ENCODE data around the gene TARS2. TPM values are rescaled to one million over a fixed set of nuclear protein-coding genes. Genes with fewer than 3 reads are reported as not detected.

TARS2 gene
- total RNA-seq, 2 experiments from 2014 or later = 41.6 to 42.9 TPM

DNA sequence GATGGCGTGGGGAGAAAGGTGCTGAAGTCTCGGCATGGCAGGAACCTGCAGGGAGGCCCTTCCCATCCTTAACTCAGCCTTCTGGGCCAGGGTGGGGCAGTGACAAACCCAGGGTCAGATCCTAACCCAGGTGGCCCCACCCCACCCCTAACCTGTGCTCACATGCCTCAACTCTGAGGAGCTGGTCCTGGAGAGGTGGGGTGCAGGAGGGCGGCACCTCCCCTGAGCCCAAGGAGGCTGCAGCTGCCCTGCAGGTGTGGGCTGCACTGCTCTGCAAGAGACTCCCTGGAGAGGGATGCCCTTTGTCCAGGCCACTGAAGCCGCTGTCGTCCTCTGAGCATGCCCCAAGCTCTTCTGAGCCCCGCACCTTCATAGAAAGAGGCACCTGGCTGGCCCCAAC is 46.8 kb downstream of the TARS2 start:
- Mint-ChIP-seq H3K27ac (no peak overlapping the region), H3K9me3 (no peaks in the 10 kb centered on the region), H3K4me3 (no peak overlapping the region), H3K27me3 (no peaks in the 10 kb centered on the region), H3K4me1 (peaks cover 6% of the 10 kb centered on the region), H3K36me3 (no peaks in the 10 kb centered on the region)
- no peak for ATAC-seq (ENCODE audit: low read depth)
- no peak for DNase-seq
- POLR2A ChIA-PET = interaction anchor here (0.6 kb wide), 1 partner anchor 30 kb away, joined by 3 read pairs; no protein-coding TSS in a partner anchor

DNA sequence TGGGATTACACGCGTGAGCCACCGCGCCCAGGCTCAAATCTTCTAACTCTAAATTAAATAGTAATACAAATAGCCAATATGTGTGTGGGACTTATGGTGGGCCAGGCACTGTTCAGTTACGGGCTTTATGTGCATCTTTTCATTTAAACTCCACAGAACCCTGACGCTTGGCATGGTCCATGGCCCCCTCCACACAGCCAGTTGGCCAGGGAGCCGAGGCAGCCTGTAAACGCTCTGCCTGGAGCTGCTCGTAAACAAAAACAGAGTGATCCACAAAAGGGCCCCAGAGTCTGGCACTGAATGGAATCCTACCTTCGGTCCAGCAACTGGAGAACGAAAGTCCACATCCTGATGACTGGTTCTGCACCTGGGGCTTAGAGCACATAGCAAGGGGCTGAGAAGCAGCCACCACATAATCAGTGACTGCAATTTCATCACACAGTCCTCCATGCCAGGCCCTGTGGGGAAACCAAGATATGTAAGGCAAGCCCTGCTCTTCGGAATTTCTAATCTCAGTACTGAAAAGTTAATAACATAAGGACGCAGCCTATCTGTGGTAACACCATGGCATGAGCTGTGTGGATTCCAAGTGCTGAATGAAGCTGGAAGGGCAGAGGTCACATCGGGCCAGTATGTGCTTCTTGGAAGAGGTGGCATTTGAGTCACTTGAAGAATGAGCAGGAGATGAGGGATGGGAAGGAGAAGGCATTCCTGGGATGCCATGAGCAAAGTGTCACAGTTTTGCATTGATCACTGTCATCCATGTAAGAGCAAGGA is 48.5 kb downstream of the TARS2 start:
- H3K4me3 Mint-ChIP-seq = no peak overlapping the region
- peaks cover 6% of the 10 kb centered on the region for H3K4me1 Mint-ChIP-seq
- no peak for DNase-seq
- no peak overlapping the region for H3K27ac Mint-ChIP-seq
- no peak for ATAC-seq (ENCODE audit: low read depth)
- H3K27me3 Mint-ChIP-seq = peaks cover 2% of the 10 kb centered on the region
- no peaks in the 10 kb centered on the region for H3K9me3 Mint-ChIP-seq
- no peaks in the 10 kb centered on the region for H3K36me3 Mint-ChIP-seq
- POLR2A ChIA-PET = no interaction called here

DNA sequence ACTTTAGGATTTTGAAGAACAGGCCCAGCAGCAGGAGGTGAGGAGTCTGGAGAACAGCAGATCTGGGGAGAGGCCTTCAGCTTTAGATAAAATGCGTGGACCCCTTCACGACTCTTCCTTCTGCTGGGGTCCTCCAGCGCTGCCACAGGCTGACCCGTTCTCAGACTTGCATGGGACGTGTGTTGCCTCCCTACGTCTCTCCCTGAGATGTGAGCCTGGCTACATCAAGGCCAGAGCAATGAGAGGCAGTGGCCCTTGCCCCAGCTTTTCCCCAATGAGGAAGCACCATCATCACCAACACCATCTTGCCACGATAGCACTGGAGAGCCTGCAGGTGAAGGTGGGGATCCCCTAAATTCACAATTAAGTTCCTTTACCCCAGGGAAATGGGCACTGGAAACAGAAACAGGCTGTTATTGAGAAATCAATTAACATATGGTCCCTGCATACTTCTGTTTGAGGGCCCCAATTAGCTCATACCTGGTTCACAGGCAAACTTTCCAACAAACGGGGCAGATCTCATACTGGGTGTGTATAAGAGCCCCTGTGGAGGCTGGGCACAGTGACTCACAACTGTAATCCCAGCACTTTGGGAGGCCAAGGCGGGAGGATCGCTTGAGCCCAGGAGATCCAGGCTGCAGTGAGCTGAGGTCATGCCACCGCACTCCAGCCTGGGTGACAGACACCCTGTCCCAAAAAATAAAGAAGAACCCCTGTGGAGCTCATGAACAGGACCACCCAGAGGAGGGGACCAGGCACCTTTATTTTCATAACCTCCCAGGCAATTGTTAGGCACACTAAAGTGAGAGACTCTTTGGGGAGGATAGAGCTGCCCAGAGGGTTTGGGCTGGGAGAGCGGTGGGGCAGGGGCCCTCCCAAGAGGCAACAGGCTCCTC is 49.9 kb downstream of the TARS2 start:
- Mint-ChIP-seq H3K27me3 (peaks cover 2% of the 10 kb centered on the region), H3K27ac (no peak overlapping the region), H3K4me1 (peaks cover 4% of the 10 kb centered on the region), H3K9me3 (no peaks in the 10 kb centered on the region), H3K36me3 (no peaks in the 10 kb centered on the region), H3K4me3 (no peak overlapping the region)
- no peak for DNase-seq
- ATAC-seq (ENCODE audit: low read depth) = no peak
- POLR2A ChIA-PET = no interaction called here

DNA sequence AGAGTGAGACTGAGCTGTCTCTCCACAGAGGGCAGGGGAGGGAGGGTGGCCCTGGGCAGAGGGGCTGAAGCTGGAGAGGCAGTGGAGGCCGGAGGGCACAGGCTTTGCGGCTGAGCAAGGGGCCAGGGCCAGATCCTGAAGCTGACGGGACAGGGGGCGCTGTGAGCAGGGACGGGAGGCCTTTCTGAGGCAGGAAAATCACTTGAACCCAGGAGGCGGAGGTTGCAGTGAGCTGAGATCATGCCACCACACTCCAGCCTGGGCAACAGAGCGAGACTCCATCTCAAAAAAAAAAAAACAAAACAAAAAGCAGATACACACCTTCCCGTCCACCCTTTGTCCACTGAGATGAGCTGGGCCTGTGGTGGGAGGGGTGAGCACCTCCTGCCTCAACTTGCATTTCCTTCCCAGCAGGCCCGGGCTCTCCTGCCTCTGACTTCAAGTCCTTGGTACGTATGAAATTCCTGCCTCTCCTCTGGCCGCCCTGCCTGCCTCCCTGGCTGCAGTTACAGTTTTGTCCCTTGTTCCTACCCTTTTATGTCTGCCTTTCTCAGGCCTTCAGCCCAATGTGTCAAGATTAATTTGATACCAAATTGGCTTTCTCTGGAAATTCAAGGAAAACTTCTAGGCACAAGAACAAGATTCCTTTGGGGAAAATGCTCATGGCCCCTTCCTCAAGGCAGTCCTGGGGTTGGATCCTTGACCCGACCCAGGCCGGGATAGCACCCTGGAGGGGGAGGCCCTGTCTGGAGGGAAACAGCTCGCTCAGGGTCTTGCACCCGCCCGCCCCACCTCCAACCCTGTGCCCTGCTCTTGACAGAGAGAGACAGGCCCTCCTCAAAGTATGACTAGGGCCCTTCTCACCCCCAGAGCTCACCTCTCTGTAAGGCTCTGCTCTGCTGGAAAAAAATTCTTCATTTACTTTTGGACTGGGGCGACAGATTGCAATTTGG is 50.8 kb downstream of the TARS2 start:
- H3K27ac Mint-ChIP-seq = no peak overlapping the region
- no peak overlapping the region for H3K4me3 Mint-ChIP-seq
- DNase-seq = no peak
- POLR2A ChIA-PET = no interaction called here
- H3K36me3 Mint-ChIP-seq = no peaks in the 10 kb centered on the region
- H3K27me3 Mint-ChIP-seq = peaks cover 4% of the 10 kb centered on the region
- H3K9me3 Mint-ChIP-seq = no peaks in the 10 kb centered on the region
- no peaks in the 10 kb centered on the region for H3K4me1 Mint-ChIP-seq
- no peak for ATAC-seq (ENCODE audit: low read depth)

DNA sequence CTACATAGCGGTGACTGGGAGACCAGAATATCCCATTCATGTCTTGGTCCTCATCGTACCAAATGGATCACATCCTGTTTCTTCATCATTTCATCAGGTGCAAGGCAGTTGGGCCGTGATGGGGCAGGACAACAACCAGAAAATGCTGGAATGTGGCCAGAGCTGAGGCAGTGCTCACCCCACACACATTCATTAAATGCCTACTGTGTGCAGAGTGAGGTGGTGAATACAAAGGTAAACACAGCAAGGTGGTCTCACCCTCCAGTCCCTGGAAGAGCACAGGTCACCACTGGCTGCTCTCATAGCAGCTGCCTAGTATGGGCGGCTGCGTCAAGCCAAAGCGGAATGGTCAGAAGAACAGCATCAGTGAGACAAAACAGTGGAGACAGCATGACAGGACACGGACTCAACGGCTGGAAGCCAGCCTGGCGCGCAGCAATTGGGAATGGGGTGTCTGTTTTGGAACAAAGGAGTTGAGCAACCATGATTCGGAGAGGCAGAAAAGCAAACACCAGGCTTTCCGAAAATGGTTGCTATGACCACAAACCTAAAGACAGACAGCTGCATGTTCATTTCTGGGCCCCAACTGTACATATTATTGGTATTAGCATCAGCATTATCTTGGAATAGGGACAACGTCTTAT is 56.4 kb downstream of the TARS2 start:
- ATAC-seq (ENCODE audit: low read depth) (no peak), DNase-seq (no peak)
- POLR2A ChIA-PET = interaction anchor here (1.4 kb wide), 1 partner anchor 8 kb away, joined by 3 read pairs; no protein-coding TSS in a partner anchor
- H3K4me1 Mint-ChIP-seq = peaks cover 4% of the 10 kb centered on the region
- no peak overlapping the region for H3K4me3 Mint-ChIP-seq
- no peaks in the 10 kb centered on the region for H3K9me3 Mint-ChIP-seq
- no peaks in the 10 kb centered on the region for H3K36me3 Mint-ChIP-seq
- H3K27me3 Mint-ChIP-seq = peaks cover 31% of the 10 kb centered on the region
- H3K27ac Mint-ChIP-seq = no peak overlapping the region

DNA sequence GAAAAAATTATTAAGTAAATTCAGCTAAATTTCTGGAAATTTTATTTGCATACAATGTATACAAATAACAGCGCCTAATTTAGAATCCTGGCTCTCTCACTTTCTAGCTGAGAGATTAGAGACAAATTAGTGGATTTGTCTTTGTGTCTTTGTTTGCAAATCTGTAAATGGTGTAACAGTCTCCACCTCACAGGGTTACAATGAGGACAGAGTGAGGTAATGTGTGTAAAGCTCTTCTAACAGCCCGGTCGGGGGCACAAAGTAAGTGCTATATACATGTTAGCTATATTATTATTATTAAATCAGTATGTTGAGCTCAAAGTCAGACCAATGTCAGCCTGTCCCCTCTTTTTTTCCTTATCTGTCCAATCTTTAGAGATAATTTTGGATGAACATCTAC is 57.0 kb downstream of the TARS2 start:
- no peaks in the 10 kb centered on the region for H3K36me3 Mint-ChIP-seq
- H3K27me3 Mint-ChIP-seq = peaks cover 31% of the 10 kb centered on the region
- DNase-seq (no peak), ATAC-seq (ENCODE audit: low read depth) (no peak)
- no peak overlapping the region for H3K27ac Mint-ChIP-seq
- no peaks in the 10 kb centered on the region for H3K9me3 Mint-ChIP-seq
- H3K4me3 Mint-ChIP-seq = no peak overlapping the region
- peaks cover 4% of the 10 kb centered on the region for H3K4me1 Mint-ChIP-seq
- POLR2A ChIA-PET = no interaction called here

DNA sequence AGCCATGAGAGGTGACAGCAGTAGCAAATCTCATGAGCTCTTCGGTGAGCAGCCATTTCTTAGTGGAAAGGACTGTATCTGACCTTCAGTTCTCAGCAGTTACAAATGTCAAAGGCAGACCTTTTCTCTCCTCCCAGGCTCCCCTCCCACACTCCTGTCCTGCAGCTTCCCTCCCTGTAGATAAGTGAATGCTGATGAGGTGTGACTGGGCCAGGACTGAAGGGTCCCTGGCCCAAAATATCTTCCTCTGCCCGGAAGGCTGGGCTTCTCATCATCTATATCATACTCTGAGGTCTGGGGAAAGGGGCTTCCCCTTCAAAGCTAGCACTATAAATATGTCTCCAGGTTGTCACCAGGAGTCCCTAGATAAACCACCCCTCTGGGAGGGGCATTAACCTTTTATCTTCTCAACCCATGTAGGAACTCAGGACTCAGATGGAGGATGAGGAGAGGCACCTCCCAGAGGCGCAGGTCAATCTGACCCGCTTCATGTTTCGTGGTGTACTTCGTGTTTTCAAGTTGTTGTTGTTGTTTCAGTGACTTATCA is 58.3 kb downstream of the TARS2 start:
- Mint-ChIP-seq H3K4me3 (no peak overlapping the region), H3K9me3 (no peaks in the 10 kb centered on the region), H3K27ac (no peak overlapping the region), H3K27me3 (peaks cover 37% of the 10 kb centered on the region), H3K36me3 (no peaks in the 10 kb centered on the region), H3K4me1 (peaks cover 7% of the 10 kb centered on the region)
- DNase-seq = no peak
- POLR2A ChIA-PET = interaction anchor here (0.6 kb wide), 1 partner anchor 44 kb away, joined by 6 read pairs; no protein-coding TSS in a partner anchor
- no peak for ATAC-seq (ENCODE audit: low read depth)

DNA sequence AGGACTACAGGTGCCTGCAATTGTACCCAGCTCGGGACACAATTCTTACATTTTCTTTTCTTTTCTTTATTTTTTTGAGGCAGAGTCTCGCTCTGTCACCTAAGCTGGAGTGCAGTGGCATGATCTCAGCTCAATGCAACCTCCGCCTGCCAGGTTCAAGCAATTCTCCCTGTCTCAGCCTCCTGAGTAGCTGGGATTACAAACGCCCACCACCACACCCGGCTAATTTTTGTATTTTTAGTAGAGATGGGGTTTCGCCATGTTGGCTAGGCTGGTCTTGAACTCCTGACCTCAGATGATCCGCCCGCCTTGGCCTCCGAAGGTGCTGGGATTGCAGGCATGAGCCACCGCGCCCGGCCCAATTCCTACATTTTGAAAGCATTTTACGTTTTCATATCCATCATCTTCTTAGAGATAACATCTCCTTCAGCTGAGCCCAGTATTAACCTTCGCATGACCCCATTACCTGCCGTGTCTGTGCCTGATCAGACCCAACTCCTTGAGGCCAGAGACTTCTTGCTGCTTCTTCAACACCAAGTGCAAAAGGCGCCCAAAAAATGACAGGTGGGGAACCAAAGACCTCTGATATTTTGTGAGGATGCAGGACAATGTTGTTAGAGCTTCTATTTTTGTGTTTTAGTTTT is 59.2 kb downstream of the TARS2 start:
- peaks cover 10% of the 10 kb centered on the region for H3K4me1 Mint-ChIP-seq
- POLR2A ChIA-PET = interaction anchor here (0.6 to 0.8 kb wide), 2 partner anchors 15 to 45 kb away, joined by 4 to 6 read pairs; no protein-coding TSS in a partner anchor
- H3K9me3 Mint-ChIP-seq = no peaks in the 10 kb centered on the region
- ATAC-seq (ENCODE audit: low read depth) (no peak), DNase-seq (no peak)
- H3K27ac Mint-ChIP-seq = peak overlapping the region; percentile 48
- H3K4me3 Mint-ChIP-seq = no peak overlapping the region
- no peaks in the 10 kb centered on the region for H3K36me3 Mint-ChIP-seq
- peaks cover 41% of the 10 kb centered on the region for H3K27me3 Mint-ChIP-seq

DNA sequence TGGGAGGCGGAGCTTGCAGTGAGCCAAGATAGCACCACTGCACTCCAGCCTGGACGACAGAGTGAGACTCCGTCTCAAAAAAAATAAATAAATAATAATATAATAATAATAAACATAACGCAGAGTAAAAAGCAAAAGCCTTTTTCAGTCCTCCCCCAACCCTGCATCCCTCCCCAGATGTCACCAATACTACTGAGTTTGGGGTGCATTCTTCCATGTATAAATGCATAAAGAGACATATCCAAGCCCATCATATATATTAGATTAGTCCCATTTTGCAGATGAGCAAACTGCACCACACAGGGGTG is 61.1 kb downstream of the TARS2 start:
- Mint-ChIP-seq H3K27ac (no peak overlapping the region), H3K4me1 (peaks cover 18% of the 10 kb centered on the region), H3K36me3 (no peaks in the 10 kb centered on the region), H3K27me3 (peaks cover 46% of the 10 kb centered on the region), H3K9me3 (no peaks in the 10 kb centered on the region), H3K4me3 (peak overlapping the region; percentile 78)
- ATAC-seq (ENCODE audit: low read depth) (no peak), DNase-seq (no peak)
- POLR2A ChIA-PET = interaction anchor here (0.6 to 1.0 kb wide), 4 partner anchors 9 to 551 kb away, joined by 3 to 5 read pairs (median 3); no protein-coding TSS in a partner anchor

DNA sequence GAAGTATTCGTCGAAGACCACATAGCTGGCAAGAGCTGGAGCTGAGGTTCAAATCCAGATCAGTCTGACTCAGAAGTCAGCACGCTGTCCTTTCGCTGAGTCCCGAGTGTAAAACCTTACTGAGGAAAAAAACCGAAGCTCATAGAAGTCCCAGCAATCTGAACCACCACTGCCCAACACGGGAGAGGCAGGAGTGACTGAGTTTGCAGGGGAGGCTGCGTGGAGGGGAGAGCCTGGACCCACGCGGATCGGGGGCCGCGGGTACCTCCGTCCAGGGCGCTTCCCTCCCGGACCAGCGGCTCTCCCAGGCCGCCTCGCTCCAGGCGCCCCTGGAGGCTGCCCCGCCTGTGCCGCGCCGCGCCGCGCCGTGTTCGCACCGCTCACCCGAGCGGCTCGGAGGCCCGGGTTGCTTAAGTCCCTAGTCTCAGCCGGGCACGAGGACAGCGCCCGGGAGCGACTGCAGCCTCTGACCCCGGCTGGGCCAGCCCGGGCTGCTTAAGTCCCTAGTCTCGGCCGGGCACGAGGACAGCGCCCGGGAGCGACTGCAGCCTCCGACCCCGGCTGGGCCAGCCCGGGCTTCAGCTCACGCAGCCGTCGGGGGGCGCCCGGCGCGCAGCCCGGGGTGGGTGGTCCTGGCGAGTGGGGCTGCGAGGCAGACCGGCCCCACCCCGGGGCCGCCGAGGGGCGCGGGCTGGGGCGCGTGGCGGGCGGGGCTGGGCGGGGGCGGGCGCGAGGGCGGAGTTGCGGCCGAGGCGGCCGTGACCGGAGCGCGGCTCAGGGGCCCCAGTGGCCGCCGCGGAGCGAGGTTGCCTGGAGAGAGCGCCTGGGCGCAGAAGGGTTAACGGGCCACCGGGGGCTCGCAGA is 61.6 kb downstream of the TARS2 start, which contains the start of gene ADAMTSL4:
ADAMTSL4 (plus strand) TSS at position 777 of the 864 bp plus-strand sequence. CDS start 2,881 bp downstream, outside the sequence.
- H3K9me3 Mint-ChIP-seq = no peaks in the 10 kb centered on the region
- peaks cover 46% of the 10 kb centered on the region for H3K27me3 Mint-ChIP-seq
- peak; percentile 88 for ATAC-seq (ENCODE audit: low read depth)
- peak within 1 kb of the TSS; percentile 78 for H3K4me3 Mint-ChIP-seq
- peak; percentile 72 for DNase-seq
- POLR2A ChIA-PET = interaction anchor here (0.6 to 1.0 kb wide), 5 partner anchors 12 to 552 kb away, joined by 3 to 5 read pairs (median 3); partner anchors contain the start of gene MCL1
- H3K27ac Mint-ChIP-seq = no peak within 1 kb of the TSS
- H3K4me1 Mint-ChIP-seq = peaks cover 18% of the 10 kb centered on the region
- no peaks in the 10 kb centered on the region for H3K36me3 Mint-ChIP-seq
